GM12873 (cell line): ENCODE data around the gene CHPF2.

ENCODE experiments used
- CTCF ChIP-seq: IDR thresholded peaks from 2 replicates; pipeline ENCODE4 v1.5.1; 2012; ENCODE audit warnings: low read depth, mild to moderate bottlenecking, moderate library complexity, low read length, control low read depth; ENCODE audit not compliant: insufficient read depth; ENCODE audit errors: missing control alignments

Gene CHPF2, protein sequence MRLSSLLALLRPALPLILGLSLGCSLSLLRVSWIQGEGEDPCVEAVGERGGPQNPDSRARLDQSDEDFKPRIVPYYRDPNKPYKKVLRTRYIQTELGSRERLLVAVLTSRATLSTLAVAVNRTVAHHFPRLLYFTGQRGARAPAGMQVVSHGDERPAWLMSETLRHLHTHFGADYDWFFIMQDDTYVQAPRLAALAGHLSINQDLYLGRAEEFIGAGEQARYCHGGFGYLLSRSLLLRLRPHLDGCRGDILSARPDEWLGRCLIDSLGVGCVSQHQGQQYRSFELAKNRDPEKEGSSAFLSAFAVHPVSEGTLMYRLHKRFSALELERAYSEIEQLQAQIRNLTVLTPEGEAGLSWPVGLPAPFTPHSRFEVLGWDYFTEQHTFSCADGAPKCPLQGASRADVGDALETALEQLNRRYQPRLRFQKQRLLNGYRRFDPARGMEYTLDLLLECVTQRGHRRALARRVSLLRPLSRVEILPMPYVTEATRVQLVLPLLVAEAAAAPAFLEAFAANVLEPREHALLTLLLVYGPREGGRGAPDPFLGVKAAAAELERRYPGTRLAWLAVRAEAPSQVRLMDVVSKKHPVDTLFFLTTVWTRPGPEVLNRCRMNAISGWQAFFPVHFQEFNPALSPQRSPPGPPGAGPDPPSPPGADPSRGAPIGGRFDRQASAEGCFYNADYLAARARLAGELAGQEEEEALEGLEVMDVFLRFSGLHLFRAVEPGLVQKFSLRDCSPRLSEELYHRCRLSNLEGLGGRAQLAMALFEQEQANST

DNA sequence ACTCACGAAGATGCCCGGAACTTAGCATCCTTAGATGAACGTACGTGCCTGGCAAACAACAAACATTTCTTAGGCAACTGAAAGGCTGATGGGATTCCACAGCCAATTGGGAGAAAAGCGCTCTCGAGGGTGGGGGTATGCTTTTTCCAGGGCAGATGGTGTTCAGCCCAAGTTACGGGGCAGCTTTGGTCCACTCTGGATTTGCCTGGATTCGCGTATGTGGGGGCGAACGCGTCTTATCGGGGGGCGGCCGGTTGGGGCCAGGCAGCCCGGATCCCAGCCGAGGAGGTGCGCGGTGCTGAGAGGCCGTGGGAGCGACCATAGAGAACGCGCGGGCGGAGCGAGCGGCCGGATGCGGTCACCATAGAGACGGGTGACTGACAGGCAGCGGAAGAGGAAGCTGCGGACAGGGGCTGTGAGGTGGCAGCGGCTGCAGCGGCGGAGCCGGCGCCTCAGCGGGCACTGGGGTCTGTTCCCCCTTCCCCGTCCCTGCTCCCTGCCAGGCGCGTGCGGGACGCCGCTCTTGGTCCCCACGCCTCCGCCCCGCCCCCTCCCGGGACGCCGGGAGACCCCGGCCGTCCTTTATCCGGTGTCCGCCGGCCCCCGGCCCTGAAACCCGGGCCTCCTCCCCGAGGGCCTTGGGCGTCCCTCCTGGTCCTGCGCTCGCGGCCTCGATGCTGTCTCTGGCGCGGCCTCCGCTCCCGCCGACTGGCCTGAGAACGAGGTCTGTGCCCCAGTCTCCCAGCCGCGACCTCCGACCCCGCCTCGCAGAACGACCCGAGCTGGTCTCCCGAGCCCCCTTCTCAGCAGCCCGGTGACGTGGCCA is at the start of gene CHPF2:
TSS of gene CHPF2 (plus strand) at position 393 of the 826 bp plus-strand sequence. CDS start 1,529 bp downstream, outside the sequence.
- no peak for TF ChIP-seq CTCF

DNA sequence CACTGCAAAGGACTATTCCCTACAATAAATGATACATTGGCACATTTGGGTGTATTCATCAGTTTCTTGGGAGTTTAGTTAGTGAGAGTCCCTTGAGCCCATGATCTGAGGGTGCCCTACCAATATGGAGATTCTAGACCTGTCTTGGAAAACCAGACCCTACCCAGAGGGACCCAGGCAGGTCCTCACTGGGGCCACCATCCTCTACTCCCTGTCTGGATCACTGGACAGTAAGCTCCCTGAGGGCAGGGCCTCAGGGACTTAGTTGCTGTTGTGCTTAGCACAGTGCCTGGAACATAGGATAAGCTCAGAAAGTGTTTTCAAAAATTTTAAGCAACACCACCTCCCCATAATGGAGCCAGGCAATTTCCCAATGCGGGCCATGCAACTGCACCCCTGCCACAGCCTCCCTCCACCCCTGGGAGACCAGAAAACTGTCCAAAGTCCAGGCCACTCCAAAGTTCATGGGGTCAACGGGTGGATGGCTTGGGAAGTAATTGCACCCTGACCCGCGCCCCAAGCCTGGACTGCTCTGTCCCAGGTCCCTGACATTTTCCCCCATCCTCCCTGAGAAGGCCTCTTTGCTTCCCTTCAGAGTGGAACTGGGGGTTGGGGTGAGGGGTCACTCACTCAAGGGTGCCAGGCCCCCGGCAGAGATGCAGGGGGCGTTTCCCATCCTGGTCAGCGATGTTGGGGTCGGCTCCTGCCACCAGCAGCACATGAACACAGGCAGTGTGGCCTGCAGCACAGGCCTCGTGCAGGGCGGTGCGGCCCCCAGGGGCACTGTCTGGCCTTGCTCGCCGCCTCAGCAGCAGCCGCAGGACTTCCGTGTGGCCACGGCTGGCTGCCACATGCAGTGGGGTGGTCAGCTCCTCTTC is 46.3 kb upstream of the CHPF2 start:
- TF ChIP-seq CTCF = no peak

DNA sequence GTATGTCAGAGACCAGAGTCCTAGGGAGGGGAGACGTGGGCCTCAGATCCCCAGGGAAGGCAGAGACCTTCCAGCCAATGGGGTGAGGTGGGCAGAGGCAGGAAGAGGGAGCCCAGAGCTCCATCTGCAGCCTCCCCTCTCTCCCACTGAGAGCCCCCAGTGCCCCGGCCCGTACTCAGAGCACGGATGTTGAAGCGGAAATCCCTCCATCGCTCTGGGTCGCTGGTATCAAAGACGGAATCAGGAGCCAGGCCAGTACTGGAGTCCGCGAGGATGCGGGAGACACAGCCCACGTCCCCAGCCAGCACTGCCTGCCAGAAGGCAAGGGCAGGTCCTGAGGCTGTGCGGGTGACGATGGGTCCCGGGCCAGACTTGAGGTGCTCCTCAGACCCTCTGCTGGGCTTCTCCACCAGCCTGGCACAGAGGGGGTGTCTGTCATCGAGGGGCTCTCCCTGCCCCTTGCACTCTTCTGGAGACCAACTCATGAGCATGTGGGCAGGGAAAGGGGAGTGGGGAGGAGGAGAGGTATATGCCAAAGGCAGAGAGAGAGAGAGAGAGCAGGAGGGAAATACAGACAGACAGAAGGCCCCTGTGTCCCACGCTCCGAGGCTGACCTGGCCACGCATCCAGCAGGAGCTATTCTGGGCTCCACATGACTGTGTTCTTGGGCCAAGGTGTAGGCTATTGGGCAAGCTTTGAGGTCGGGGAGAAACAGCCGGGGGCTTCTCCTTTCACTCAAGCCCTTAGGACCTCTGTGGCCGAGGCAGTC is 45.5 kb upstream of the CHPF2 start, which contains the start of gene ASB10:
TSS of gene ASB10 (minus strand) at position 611 of the 769 bp plus-strand sequence. CDS start at position 491, 120 bp downstream.
- TF ChIP-seq CTCF = no peak

- no peak for TF ChIP-seq CTCF
Measured at GRCh38 chr7:151187409-151188251, 44.7 kb upstream of the CHPF2 start.

GRCh38 chr7:151188252-151188542 is 44.1 kb upstream of the CHPF2 start:
- no peak for TF ChIP-seq CTCF
